LoVo (cell line): ENCODE data around the gene MAGIX.
A peak's percentile ranks its signal among the peaks of the same experiment; 100 is the strongest.
"Not testable (repeated sequence)": the region's sequence is repeated elsewhere in the genome, so short reads cannot be mapped to it uniquely, and the experiment has no call there.

ENCODE experiments used
- DNase-seq: peaks from one replicate; pipeline ENCODE4 v3.0.0-alpha.2; 2016; ENCODE audit warnings: low spot score

Gene MAGIX

GRCh38 chrX:49162620-49163019 is at the start of gene MAGIX:
TSS of gene MAGIX (plus strand) at chrX:49162758. CDS start at chrX:49162890, 132 bp downstream.
- no peak for DNase-seq

DNA sequence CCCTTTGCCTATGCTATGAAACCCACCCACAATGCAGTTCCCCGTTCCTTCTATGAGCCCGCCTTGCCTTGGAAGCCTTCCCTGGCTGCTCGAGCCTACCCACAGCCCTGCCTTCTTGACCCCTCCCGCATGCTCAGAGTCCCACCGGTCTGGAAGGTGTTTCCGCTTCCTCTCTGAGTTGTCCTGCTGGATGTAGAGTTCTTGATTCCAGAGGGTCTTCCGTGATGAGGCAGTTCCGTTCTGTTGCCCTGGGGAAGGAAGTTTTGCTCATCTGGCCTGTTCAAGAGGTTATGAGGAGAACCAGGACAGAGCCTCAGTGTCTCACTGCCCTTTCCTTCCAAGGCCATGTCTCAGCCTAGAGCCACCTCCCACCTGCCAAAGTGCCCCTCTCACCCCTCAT is 46.5 kb upstream of the MAGIX start:
- no peak for DNase-seq

DNA sequence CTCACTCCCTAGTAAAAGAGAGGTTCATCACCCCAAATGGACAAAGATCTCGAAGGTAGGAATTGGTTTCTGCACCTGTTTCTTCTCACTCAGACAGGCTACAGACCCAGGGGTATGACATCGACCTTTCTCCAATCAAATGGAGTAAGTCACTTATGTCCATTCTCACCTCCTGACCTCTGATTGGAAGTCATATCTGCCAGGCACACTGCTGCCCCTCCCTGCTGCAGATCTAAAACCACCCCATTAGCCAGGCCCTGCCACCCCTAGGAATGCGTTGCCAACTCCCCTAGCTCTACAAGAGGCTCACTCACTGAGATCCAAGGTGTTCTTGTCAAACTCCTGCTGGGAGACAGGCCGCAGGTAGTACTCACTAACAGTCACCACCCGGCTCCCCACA is 45.8 kb upstream of the MAGIX start:
- no peak for DNase-seq

GRCh38 chrX:49117581-49117980 is 45.0 kb upstream of the MAGIX start:
- no peak for DNase-seq

DNA sequence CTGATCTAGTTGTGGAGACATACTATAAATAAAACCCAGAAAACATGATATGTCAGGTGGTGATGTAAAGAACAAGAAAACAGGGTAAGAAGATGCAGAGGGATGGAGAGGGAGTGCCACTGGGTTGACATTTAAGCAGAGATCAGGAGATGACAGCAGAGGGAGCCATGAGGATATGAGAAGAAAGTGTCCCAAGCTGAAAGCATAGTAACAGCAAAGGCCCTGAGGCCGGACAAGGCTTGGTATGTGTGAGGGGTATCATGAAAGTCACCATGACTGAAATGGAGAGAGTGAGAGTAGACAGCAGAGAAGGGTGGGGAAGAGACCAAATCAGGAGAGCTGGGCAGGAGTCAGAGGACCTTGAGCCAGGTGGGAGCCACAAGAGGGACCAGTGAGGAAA is 42.5 kb upstream of the MAGIX start:
- DNase-seq: no peak

GRCh38 chrX:49122499-49122898 is 40.1 kb upstream of the MAGIX start:
- no peak for DNase-seq

DNA sequence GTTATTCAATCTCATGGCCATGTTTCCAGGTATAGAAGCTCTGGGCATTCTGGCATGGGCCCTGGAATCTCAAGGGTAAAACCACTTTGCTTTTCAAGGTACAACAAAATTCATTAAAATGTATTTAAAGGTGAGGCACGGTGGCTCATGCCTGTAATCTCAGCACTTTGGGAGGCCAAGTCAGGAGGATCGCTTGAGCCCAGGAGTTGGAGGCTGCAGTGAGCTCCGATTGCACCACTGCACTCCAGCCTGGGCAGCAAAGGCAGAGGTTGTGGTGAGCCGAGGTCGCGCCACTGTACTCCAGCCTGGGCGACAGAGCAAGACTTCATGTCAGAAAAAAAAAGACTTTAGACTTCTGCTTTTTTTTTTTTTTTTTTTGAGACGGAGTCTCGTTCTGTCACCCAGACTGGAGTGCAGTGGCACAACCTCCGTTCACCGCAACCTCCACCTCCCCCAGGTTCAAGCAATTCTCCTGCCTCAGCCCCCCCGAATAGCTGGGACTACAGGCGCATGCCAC is 34.8 kb upstream of the MAGIX start:
- DNase-seq: not testable (repeated sequence)

DNA sequence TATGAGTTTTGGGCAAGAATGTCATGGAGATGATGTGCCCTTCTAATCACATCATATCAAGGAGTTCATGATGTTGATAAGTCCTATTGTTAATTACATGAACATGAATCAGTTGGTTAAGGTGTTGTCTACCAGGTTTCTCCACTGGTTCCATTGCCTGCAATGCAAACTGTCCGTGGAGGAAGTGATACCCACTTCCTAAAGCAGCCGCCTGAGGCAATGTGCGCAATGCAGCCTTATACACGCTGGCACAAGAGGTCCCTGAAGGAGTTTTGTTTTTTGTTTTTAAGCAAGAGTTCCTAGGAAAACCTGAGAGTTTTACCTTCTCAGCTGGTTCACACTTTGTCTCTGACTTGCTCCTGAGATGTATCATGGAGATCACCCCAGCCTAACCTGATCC is 33.1 kb upstream of the MAGIX start:
- no peak for DNase-seq

GRCh38 chrX:49132275-49132674 is 30.3 kb upstream of the MAGIX start:
- DNase-seq: not testable (repeated sequence)

GRCh38 chrX:49133759-49134158 is 28.8 kb upstream of the MAGIX start:
- DNase-seq: no peak

- no peak for DNase-seq
Observed at GRCh38 chrX:49137492-49137891, 25.1 kb upstream of the MAGIX start.

- no peak for DNase-seq
Observed at GRCh38 chrX:49139713-49140112, 22.8 kb upstream of the MAGIX start.

GRCh38 chrX:49142264-49142663 is 20.3 kb upstream of the MAGIX start:
- not testable (repeated sequence) for DNase-seq

DNA sequence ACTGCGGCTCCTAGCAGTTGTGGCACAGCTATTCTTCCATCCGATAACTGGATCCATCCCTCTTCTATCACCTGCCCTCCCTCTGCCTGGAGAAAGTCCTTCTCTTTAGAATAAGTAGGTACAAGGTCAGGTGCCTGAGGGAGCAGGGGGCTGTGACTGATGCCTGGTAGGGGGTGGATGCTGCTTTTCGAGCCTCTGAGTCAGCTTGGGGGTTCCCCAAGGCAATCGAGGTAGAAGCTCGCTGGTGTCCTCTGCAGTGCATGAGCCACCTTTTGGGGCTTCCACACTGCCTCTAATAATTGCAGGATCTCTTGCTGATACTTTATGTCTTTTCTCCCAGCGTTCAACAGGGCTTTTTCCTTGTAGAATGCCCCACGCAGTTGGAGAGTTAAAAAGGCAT is 19.4 kb upstream of the MAGIX start:
- DNase-seq: not testable (repeated sequence)

GRCh38 chrX:49147282-49147681 is 15.3 kb upstream of the MAGIX start:
- no peak for DNase-seq

- DNase-seq: no peak
Observed at GRCh38 chrX:49147936-49148335, 14.6 kb upstream of the MAGIX start.

DNA sequence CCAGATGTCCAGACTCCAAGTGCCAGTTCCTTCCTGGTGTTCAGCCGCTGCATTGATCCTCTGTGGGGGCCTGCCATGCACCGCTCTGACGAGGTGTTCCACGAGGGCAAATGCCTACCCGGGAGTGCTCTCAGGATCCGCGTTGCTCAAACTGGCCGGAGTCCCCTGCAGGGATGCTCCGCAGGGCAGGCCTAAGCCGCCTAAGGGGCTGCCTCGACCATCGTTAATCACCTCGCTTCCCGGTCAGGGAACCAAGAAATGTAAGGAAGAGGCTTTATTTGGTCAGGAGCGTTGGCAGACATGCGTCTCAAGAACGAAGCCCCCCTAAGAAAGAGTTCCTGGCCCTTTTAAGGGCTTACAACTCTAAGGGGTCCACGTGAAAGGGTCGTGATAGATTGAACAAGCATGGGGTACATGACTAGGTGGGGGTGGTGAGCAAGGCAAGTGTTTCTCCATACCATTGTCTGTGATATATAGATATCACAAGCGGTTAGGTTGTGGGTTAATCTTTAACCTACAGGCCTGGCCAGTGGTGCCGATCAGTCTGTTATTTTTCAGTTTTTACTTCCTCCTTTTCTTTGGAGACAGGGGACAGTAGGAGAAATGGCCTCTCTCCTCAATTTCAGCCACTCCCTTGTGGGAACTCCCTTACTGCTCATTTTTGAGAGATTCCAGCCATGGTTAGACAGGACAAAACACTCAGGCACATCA is 14.0 kb upstream of the MAGIX start:
- peak; percentile 43 for DNase-seq

GRCh38 chrX:49149291-49149690 is 13.3 kb upstream of the MAGIX start:
- not testable (repeated sequence) for DNase-seq

DNA sequence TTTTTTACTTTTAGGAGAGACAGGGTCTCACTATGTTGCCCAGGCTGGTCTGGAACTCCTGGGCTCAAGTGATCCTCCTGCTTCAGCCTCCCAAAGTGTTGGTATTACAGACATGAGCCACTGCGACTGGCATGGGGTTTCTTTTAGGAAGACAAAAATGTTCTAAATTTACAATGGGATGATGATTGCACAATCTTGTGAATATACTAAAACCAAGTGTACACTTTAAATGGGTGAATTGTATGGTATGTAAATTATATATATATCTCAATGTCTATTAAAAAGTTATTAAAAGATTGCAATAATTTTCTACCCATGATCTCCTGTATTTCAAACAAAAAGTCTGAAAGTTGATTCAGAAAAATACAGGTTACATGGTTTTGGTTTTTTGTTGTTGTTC is 9.1 kb upstream of the MAGIX start:
- DNase-seq: no peak

DNA sequence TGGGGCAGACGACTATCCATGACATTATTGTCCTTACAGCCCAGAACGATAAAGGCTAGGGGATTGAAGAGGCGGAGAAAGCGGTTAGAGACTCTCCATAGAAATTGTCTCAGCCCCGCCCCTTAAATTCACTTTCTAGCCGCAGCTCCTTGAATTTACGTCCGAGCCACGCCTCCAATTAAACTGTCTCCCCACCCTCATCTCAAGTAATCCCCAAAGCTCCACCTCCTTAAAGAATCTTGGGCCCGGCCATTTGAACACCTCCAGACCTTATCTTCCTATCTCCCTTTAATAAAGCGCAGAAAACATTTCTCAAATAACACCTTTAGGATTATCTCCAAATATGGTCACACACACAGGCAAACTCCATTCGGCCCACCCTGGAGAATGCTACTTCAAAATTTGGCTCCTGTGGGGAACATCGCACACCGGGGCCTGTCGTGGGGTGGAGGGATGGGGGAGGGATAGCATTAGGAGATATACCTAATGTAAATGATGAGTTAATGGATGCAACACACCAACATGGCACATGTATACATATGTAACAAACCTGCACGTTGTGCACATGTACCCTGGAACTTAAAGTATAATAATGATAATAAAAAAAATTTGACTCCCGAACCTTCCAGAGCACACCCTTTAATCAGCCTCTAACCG is 7.2 kb upstream of the MAGIX start:
- DNase-seq: peak; percentile 66

DNA sequence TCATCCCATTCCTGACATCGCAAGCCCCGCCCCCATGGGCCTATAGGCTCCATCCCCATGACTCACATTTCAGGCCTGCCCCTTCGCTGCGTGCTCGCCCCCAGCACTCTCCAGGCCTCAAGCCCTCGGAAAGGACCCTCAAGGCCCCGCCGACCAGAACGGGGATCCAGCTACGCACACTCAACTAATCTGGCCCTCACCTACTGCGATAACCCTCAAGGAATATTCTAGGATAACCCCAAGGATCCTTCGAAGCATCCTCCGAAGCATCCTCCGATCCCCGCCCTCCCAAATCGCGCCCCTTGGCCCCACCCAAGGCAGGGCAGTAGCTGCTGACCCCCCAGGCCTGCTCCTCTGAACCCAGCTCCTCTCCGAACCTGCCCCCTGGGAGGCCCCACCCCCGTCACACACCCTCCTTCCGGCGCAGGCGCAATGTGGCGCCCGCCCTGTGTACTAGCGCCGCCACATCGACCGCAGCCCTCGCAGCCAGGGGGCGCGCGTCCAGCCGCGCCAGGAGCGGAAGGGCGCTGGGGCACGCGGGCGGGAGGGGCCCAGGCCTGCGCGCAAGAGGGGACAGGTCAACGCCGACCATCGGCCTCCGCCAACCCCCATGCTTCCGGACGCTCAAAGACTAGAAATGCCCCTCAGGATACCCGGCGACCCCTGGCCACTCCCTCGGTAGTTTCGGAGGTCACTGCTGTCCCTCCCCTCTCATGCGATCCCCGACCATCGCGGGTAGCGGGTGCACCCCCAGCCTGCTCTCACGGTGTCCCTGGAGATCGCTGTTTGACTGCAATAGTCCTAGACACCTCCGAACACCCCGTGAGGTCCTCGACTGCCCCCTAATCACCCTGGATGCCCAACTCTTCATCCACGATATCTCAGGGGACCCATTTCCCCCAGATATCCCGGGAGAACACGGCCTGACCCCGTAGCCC is 6.4 kb upstream of the MAGIX start:
- peak; percentile 70 for DNase-seq

DNA sequence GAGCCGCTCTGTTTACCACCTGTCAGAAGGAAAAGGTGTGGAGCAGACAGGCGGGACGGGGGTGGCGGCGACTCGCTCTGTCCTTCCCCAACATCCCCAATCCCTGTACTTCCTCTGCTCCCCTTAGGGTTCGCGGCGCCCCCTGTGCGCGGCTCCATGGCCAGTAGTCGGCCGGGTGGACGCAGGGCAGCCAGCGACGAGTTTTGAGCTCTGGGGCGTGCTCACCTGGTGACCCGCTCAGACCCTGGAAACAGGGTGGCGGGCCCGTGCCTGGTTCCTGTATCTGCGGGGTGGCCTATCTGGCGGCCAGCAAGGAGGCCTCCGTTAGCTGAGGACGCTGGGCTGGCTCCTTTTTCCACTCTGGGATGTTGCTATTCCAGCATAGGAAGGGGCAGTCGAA is 5.4 kb upstream of the MAGIX start:
- no peak for DNase-seq

- no peak for DNase-seq
Observed at GRCh38 chrX:49160908-49161307, 1.6 kb upstream of the MAGIX start.
